SK-N-SH (cell line): ENCODE results near the gene SLC25A44. TPM values are rescaled to one million over a fixed set of nuclear protein-coding genes. Genes with fewer than 3 reads are reported as not detected.

ENCODE experiments used
- CTCF ChIA-PET: fragments of 300-600, 350-600 bp; formaldehyde crosslinking; extraction: SDS; loops from one replicate; lab custom pipeline; 2021; lab: Yijun Ruan, JAX
- POLR2A ChIA-PET: fragments of 350-600 bp; sonication (Branson Sonifier 250); formaldehyde crosslinking; extraction: SDS; loops from one replicate; lab custom pipeline; 2020; ENCODE audit warnings: antibody characterized with exemption, inconsistent platforms; lab: Yijun Ruan, JAX
- DNase-seq: peaks from one replicate; pipeline ENCODE4 v3.0.0; 2012
- H2AFZ ChIP-seq: fragments of 200-600 bp; sonication (generic); 2 replicates; pipeline ENCODE4 v1.8.1; 2016; ENCODE audit warnings: antibody characterized with exemption, mild to moderate bottlenecking, low read depth
- H3F3A ChIP-seq: fragments of 200-600 bp; sonication (generic); replicated peaks from 2 replicates; pipeline ENCODE3; 2016; ENCODE audit warnings: antibody characterized with exemption, mild to moderate bottlenecking; ENCODE audit not compliant: insufficient read depth
- H3K27ac ChIP-seq, 2 experiments: fragments of 200-500 bp in 1 of 2; fragments of 200-600 bp in 1 of 2; sonication (Bioruptor generic) in 1 of 2; sonication (generic), shearing (Covaris generic) in 1 of 2; 2 replicates each; pipeline versions ENCODE4 v1.5.1 to v1.6.1; 2014 to 2016; ENCODE audit warnings: low read depth in 2 of 2, inconsistent platforms in 1 of 2, low read length in 1 of 2, mild to moderate bottlenecking in 1 of 2, mixed read lengths in 1 of 2
- H3K27me3 ChIP-seq: fragments of 200-600 bp; sonication (generic), shearing (Covaris generic); 2 replicates; pipeline ENCODE4 v1.6.1; 2016; ENCODE audit warnings: mixed run types; ENCODE audit not compliant: insufficient read depth
- H3K36me3 ChIP-seq, 2 experiments: fragments of 200-500 bp in 1 of 2; fragments of 200-600 bp in 1 of 2; sonication (Bioruptor generic) in 1 of 2; sonication (generic) in 1 of 2; replicated peaks in 1 of 2; 2 replicates each; pipeline versions ENCODE3 to v1.5.1; 2014 to 2016; ENCODE audit warnings: low read length in 1 of 2, mild to moderate bottlenecking in 1 of 2; ENCODE audit not compliant: insufficient read depth in 2 of 2, control insufficient read depth in 1 of 2
- H3K4me1 ChIP-seq, 2 experiments: fragments of 200-500 bp in 1 of 2; fragments of 200-600 bp in 1 of 2; sonication (Bioruptor generic) in 1 of 2; sonication (generic), shearing (Covaris generic) in 1 of 2; 2 replicates each; pipeline versions ENCODE4 v1.5.1 to v1.6.1; 2014 to 2016; ENCODE audit warnings: low read depth in 1 of 2, low read length in 1 of 2, mixed run types in 1 of 2; ENCODE audit not compliant: insufficient read depth in 2 of 2, control insufficient read depth in 1 of 2
- H3K4me2 ChIP-seq: fragments of 200-600 bp; sonication (generic), shearing (Covaris generic); 2 replicates; pipeline ENCODE4 v1.6.1; 2017; ENCODE audit warnings: mixed run types
- H3K4me3 ChIP-seq, 2 experiments: fragments of 200-500 bp in 1 of 2; fragments of 200-600 bp in 1 of 2; sonication (Bioruptor generic) in 1 of 2; sonication (generic), shearing (Covaris generic) in 1 of 2; 2 replicates each; pipeline versions ENCODE4 v1.5.1 to v1.8.1; 2014 to 2016; ENCODE audit warnings: low read depth in 2 of 2, inconsistent platforms in 1 of 2, low read length in 1 of 2, mild to moderate bottlenecking in 1 of 2, mixed read lengths in 1 of 2, moderate library complexity in 1 of 2
- H3K79me2 ChIP-seq: fragments of 200-600 bp; sonication (generic); 2 replicates; pipeline ENCODE4 v1.8.1; 2017; ENCODE audit warnings: mild to moderate bottlenecking; ENCODE audit not compliant: insufficient read depth
- H3K9ac ChIP-seq: fragments of 200-600 bp; sonication (generic); 2 replicates; pipeline ENCODE4 v1.6.1; 2017; ENCODE audit warnings: mixed run types
- H3K9me2 ChIP-seq: fragments of 200-600 bp; sonication (generic); 2 replicates; pipeline ENCODE4 v1.6.1; 2017; ENCODE audit warnings: mixed run types
- H3K9me3 ChIP-seq: fragments of 200-600 bp; sonication (generic); 2 replicates; pipeline ENCODE4 v1.6.1; 2017; ENCODE audit warnings: mixed run types, mild to moderate bottlenecking, moderate library complexity
- H4K20me1 ChIP-seq: fragments of 200-600 bp; sonication (generic); 2 replicates; pipeline ENCODE4 v1.6.1; 2017; ENCODE audit warnings: mild to moderate bottlenecking, mixed run types; ENCODE audit not compliant: insufficient read depth
- CHD2 ChIP-seq: fragments of 150-350 bp; IDR thresholded peaks from 2 replicates; pipeline ENCODE4 v1.6.1; 2018; ENCODE audit warnings: low read length; ENCODE audit not compliant: partially characterized antibody
- EP300 ChIP-seq, 2 experiments: IDR thresholded peaks; 2 replicates each; pipeline versions ENCODE4 v1.4.0 to v1.6.1; 2012; ENCODE audit warnings: borderline replicate concordance in 1 of 2, low read depth in 1 of 2, low read length in 1 of 2
- EZH2phosphoT487 ChIP-seq: fragments of 200-600 bp; sonication (generic); IDR thresholded peaks from 2 replicates; pipeline ENCODE4 v1.6.1; 2017; ENCODE audit warnings: low read depth, mixed run types, mild to moderate bottlenecking, antibody characterized with exemption, moderate library complexity, borderline replicate concordance
- FOXM1 ChIP-seq: IDR thresholded peaks from 2 replicates; pipeline ENCODE4 v1.4.0; 2012; ENCODE audit warnings: low read depth, mild to moderate bottlenecking
- GATA2 ChIP-seq: sonication (generic); formaldehyde crosslinking; IDR thresholded peaks from 2 replicates; pipeline ENCODE4 v1.5.0; 2020; ENCODE audit warnings: mild to moderate bottlenecking, missing genetic modification reagents
- IRF3 ChIP-seq: fragments of 150-350 bp; IDR thresholded peaks from 2 replicates; pipeline ENCODE4 v1.6.1; 2016; ENCODE audit warnings: mild to moderate bottlenecking, low read depth, low read length
- JUND ChIP-seq: IDR thresholded peaks from 2 replicates; pipeline ENCODE4 v1.4.0; 2012
- MEF2A ChIP-seq: IDR thresholded peaks from 2 replicates; pipeline ENCODE4 v1.4.0; 2012; ENCODE audit warnings: low read depth, borderline replicate concordance
- POLR2AphosphoS5 ChIP-seq: IDR thresholded peaks from 2 replicates; pipeline ENCODE4 v1.6.1; 2012; ENCODE audit warnings: low read depth, low read length
- RAD21 ChIP-seq: IDR thresholded peaks from 2 replicates; pipeline ENCODE4 v1.6.1; 2012; ENCODE audit warnings: mild to moderate bottlenecking, low read length
- SIN3A ChIP-seq: IDR thresholded peaks from 2 replicates; pipeline ENCODE4 v1.6.1; 2012; ENCODE audit warnings: low read depth, mild to moderate bottlenecking, low read length, moderate library complexity, borderline replicate concordance
- USF2 ChIP-seq: fragments of 150-350 bp; IDR thresholded peaks from 2 replicates; pipeline ENCODE4 v1.6.1; 2017; ENCODE audit warnings: antibody characterized with exemption, low read length, low read depth, borderline replicate concordance
- ZBTB33 ChIP-seq: IDR thresholded peaks from 2 replicates; pipeline ENCODE4 v1.4.0; 2012; ENCODE audit warnings: low read depth, borderline replicate concordance
- WGBS: methylation state at CpG from one replicate; pipeline ENCODE4 v1.1.6; 2017; ENCODE audit warnings: low lambda C conversion rate; 5-methylcytosine and 5-hydroxymethylcytosine counted together
- polyA plus RNA-seq, 3 experiments: library from polyadenylated mRNA; depleted of rRNA; stranded (reverse); fragments of >200 nt; gene quantifications; 2 replicates each; pipeline ENCODE4 v1.2.3, GENCODE V29; 2012
- TF ChIP-seq, protein P1 (sequence below): IDR thresholded peaks from 2 replicates; pipeline ENCODE4; 2012
- TF ChIP-seq, protein P2 (sequence below): IDR thresholded peaks from 2 replicates; pipeline ENCODE4 v1.6.1; 2012; ENCODE audit warnings: mild to moderate bottlenecking, low read depth, low read length, moderate library complexity
- TF ChIP-seq, protein P3 (sequence below): IDR thresholded peaks from 2 replicates; pipeline ENCODE4 v1.4.0; 2012; ENCODE audit warnings: low read depth, borderline replicate concordance

Gene SLC25A44
- polyA plus RNA-seq, 1 of the 3 experiments (the other 2 are of a cell fraction), result 28.5 TPM

GRCh38 chr1:156151093-156151688 lies 42.7 kb upstream of the SLC25A44 start:
- Histone ChIP-seq H3K9me3 (no peaks in the 10 kb centered on the region), H3F3A (peaks cover 14% of the 10 kb centered on the region), H3K27ac (no peak overlapping the region), H3K36me3 (no peaks in the 10 kb centered on the region), H4K20me1 (no peaks in the 10 kb centered on the region), H3K4me1 (peaks cover 9% of the 10 kb centered on the region in 2 experiments; a peak in 3 of 4 replicates), H3K9ac (no peak overlapping the region), H3K79me2 (no peaks in the 10 kb centered on the region), H3K4me2 (no peak overlapping the region), H3K4me3 (no peak overlapping the region)
- ChIA-PET CTCF (interaction anchor here (1.2 to 40.5 kb wide), 6 partner anchors 19 to 109 kb away, joined by 3 to 1559 read pairs (median 10); partner anchors contain the start of gene MEX3A), POLR2A (interaction anchor here (0.7 kb wide), 1 partner anchor 10 kb away, joined by 3 read pairs; no protein-coding TSS in a partner anchor)
- no peak for TF ChIP-seq ZBTB33
- no peak for TF ChIP-seq JUND
- TF ChIP-seq MEF2A, result no peak
- TF ChIP-seq, protein P1, sequence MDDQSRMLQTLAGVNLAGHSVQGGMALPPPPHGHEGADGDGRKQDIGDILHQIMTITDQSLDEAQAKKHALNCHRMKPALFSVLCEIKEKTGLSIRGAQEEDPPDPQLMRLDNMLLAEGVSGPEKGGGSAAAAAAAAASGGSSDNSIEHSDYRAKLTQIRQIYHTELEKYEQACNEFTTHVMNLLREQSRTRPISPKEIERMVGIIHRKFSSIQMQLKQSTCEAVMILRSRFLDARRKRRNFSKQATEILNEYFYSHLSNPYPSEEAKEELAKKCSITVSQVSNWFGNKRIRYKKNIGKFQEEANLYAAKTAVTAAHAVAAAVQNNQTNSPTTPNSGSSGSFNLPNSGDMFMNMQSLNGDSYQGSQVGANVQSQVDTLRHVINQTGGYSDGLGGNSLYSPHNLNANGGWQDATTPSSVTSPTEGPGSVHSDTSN, result no peak
- TF ChIP-seq, all 33 proteins: peak for 0
- 70% methylated on average over 6 of the region's 6 CpGs for WGBS
- no peak for DNase-seq
- Histone ChIP-seq H2AFZ (no peak overlapping the region), H3K9me2 (no peaks in the 10 kb centered on the region), H3K27me3 (no peaks in the 10 kb centered on the region)

DNA sequence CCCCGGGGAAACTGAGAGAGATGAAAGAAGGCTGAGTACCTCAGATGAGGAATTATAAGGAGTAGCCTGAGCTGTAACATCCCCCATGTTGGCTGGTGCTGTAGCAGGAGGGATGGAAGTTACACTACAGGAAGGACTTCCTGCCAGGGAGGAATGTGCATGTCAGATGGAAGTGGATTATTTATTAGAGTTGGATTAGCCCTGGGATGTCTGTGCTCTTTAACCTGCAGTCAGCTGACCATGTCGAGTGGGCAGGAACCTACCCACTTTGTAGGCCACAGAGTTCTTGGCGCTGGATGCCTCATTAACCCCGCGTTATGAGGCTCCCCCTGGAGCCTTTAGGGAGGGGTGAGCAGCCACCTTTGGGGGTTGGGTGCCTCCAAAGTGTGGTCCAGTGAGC lies 41.3 kb upstream of the SLC25A44 start:
- no peaks in the 10 kb centered on the region for H4K20me1 ChIP-seq
- no peaks in the 10 kb centered on the region for H3K4me1 ChIP-seq
- H3K27ac ChIP-seq, result no peak overlapping the region
- ChIA-PET POLR2A (no interaction called here), CTCF (interaction anchor here (0.7 to 8.0 kb wide), 3 partner anchors 11 to 74 kb away, joined by 3 to 114 read pairs (median 3); no protein-coding TSS in a partner anchor)
- 27% methylated on average over 1 of the region's 5 CpGs for WGBS
- no peaks in the 10 kb centered on the region for H3K9me2 ChIP-seq
- H3K27me3 ChIP-seq, result no peaks in the 10 kb centered on the region
- H3K36me3 ChIP-seq, result no peaks in the 10 kb centered on the region
- no peak overlapping the region for H3K4me3 ChIP-seq
- H3K79me2 ChIP-seq, result no peaks in the 10 kb centered on the region
- DNase-seq, result no peak
- no peak overlapping the region for H3K9ac ChIP-seq
- H2AFZ ChIP-seq, result no peak overlapping the region
- H3F3A ChIP-seq, result peaks cover 7% of the 10 kb centered on the region
- H3K4me2 ChIP-seq, result no peak overlapping the region
- H3K9me3 ChIP-seq, result no peaks in the 10 kb centered on the region
- TF ChIP-seq MEF2A, result no peak
- TF ChIP-seq, protein P2, sequence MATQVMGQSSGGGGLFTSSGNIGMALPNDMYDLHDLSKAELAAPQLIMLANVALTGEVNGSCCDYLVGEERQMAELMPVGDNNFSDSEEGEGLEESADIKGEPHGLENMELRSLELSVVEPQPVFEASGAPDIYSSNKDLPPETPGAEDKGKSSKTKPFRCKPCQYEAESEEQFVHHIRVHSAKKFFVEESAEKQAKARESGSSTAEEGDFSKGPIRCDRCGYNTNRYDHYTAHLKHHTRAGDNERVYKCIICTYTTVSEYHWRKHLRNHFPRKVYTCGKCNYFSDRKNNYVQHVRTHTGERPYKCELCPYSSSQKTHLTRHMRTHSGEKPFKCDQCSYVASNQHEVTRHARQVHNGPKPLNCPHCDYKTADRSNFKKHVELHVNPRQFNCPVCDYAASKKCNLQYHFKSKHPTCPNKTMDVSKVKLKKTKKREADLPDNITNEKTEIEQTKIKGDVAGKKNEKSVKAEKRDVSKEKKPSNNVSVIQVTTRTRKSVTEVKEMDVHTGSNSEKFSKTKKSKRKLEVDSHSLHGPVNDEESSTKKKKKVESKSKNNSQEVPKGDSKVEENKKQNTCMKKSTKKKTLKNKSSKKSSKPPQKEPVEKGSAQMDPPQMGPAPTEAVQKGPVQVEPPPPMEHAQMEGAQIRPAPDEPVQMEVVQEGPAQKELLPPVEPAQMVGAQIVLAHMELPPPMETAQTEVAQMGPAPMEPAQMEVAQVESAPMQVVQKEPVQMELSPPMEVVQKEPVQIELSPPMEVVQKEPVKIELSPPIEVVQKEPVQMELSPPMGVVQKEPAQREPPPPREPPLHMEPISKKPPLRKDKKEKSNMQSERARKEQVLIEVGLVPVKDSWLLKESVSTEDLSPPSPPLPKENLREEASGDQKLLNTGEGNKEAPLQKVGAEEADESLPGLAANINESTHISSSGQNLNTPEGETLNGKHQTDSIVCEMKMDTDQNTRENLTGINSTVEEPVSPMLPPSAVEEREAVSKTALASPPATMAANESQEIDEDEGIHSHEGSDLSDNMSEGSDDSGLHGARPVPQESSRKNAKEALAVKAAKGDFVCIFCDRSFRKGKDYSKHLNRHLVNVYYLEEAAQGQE, result no peak
- no peak for TF ChIP-seq SIN3A
- no peak for TF ChIP-seq EP300 (IDR thresholded peaks at IDR 0.05; ENCODE audit: borderline replicate concordance in 1 of 2, low read depth in 1 of 2, low read length in 1 of 2)
- TF ChIP-seq IRF3, result no peak
- TF ChIP-seq USF2, result no peak
- no peak for TF ChIP-seq POLR2AphosphoS5
- no peak for TF ChIP-seq GATA2
- TF ChIP-seq, protein P3, sequence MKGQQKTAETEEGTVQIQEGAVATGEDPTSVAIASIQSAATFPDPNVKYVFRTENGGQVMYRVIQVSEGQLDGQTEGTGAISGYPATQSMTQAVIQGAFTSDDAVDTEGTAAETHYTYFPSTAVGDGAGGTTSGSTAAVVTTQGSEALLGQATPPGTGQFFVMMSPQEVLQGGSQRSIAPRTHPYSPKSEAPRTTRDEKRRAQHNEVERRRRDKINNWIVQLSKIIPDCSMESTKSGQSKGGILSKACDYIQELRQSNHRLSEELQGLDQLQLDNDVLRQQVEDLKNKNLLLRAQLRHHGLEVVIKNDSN, result no peak
- no peak for TF ChIP-seq FOXM1
- TF ChIP-seq CHD2, result no peak
- no peak for TF ChIP-seq RAD21
- TF ChIP-seq EZH2phosphoT487, result no peak
